Measurements from ENCODE around the gene SUPT3H. TPM values are rescaled to one million over a fixed set of nuclear protein-coding genes. Genes with fewer than 3 reads are reported as not detected.
"Not testable (repeated sequence)": the region's sequence is repeated elsewhere in the genome, so short reads cannot be mapped to it uniquely, and the experiment has no call there.

The SUPT3H gene
- total RNA-seq, 3 donors from 2014 or later, result 6.9 to 15.1 (median 13.6) TPM

- Histone ChIP-seq H3K27ac (no peak overlapping the region), H3K9me3 (peaks cover 0 to 6% of the 10 kb centered on the region in 2 donors), H3K36me3 (no peaks in the 10 kb centered on the region), H3K4me1 (no peaks in the 10 kb centered on the region), H3K4me3 (no peak overlapping the region), H3K27me3 (no peaks in the 10 kb centered on the region)
- TF ChIP-seq CTCF (IDR thresholded peaks at IDR 0.05) (no peak), POLR2AphosphoS5 (IDR thresholded peaks at IDR 0.05) (no peak), POLR2A (IDR thresholded peaks at IDR 0.05) (no peak)
- no peak for DNase-seq (ENCODE audit: low spot score in 2 of 2)
- intact Hi-C loops (cut with DNase I; ENCODE audit: low total_unique reads), result no loop called here
These were observed 481.0 kb downstream of the SUPT3H start for GRCh38 chr6:44896701-44897100.

DNA sequence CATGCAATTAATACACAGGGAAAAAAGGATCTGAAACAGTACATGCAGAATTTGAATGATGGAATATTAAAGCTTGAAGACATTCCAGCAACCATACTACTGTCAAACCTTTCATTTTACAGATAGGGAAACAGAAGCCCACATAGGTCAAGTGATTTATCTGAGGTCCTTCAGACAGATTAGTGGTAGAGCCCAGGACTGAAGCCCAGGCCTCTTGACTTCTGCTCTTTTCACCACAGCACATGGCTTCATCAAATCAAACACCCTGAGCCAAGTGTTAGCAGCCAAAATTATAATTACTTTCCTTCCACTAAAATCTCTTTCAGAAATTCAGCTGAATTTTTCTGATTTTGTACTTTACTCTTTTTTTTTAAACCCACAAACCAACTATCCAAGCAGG, 485.2 kb downstream of the SUPT3H start:
- DNase-seq (ENCODE audit: low spot score in 2 of 2), result no peak
- TF ChIP-seq POLR2A (IDR thresholded peaks at IDR 0.05) (no peak), CTCF (IDR thresholded peaks at IDR 0.05) (no peak), POLR2AphosphoS5 (IDR thresholded peaks at IDR 0.05) (no peak)
- H3K27me3 ChIP-seq, result no peaks in the 10 kb centered on the region
- no peaks in the 10 kb centered on the region for H3K4me1 ChIP-seq
- no peak overlapping the region for H3K27ac ChIP-seq
- H3K9me3 ChIP-seq, result no peaks in the 10 kb centered on the region
- intact Hi-C loops (cut with DNase I; ENCODE audit: low total_unique reads), result no loop called here
- no peaks in the 10 kb centered on the region for H3K36me3 ChIP-seq
- H3K4me3 ChIP-seq, result no peak overlapping the region

DNA sequence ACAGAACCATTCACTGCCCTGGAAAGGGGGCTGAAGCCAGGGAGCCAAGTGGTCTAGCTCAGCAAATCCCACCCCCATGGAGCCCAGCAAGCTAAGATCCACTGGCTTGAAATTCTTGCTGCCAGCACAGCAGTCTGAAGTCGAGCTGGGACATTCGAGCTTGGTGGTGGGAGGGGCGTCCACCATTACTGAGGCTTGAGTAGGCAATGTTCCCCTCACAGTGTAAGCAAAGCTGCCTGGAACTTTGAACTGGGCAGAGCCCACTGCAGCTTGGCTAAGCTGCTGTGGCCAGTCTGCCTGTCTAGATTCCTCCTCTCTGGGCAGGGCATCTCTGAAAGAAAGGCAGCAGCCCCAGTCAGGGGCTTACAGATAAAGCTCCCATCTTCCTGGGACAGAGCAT, 498.7 kb downstream of the SUPT3H start:
- intact Hi-C loops (cut with DNase I; ENCODE audit: low total_unique reads); H3K27me3 ChIP-seq; H3K9me3 ChIP-seq; H3K4me1 ChIP-seq; H3K4me3 ChIP-seq; DNase-seq (ENCODE audit: low spot score in 2 of 2); H3K27ac ChIP-seq; H3K36me3 ChIP-seq: not testable (repeated sequence)

DNA sequence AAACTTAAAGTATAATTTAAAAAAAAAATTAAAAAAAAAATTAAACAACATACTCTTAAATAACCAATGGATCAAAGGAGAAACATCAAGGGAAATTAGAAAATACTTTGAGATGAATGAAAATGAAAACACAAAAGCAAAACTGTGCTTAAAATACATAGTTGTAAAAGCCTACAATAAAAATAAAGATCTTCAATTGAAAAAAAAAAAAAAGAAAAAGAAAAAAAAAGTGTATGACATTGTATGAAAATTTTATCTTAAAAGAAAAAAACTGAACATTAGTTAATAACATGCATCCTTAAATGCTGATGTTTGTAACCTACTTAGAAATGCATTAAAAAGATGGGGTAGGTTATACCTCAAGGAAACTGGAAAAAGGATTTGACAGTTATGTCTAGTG, 501.1 kb downstream of the SUPT3H start:
- H3K4me3 ChIP-seq; H3K9me3 ChIP-seq; H3K27me3 ChIP-seq; intact Hi-C loops (cut with DNase I; ENCODE audit: low total_unique reads); H3K36me3 ChIP-seq; H3K27ac ChIP-seq; H3K4me1 ChIP-seq; DNase-seq (ENCODE audit: low spot score in 2 of 2): not testable (repeated sequence)

- TF ChIP-seq POLR2A (IDR thresholded peaks at IDR 0.05) (no peak), CTCF (IDR thresholded peaks at IDR 0.05) (no peak), POLR2AphosphoS5 (IDR thresholded peaks at IDR 0.05) (no peak)
- peaks cover 0 to 10% of the 10 kb centered on the region in 2 donors for H3K9me3 ChIP-seq
These were observed 508.3 kb downstream of the SUPT3H start for GRCh38 chr6:44869321-44869897.

DNA sequence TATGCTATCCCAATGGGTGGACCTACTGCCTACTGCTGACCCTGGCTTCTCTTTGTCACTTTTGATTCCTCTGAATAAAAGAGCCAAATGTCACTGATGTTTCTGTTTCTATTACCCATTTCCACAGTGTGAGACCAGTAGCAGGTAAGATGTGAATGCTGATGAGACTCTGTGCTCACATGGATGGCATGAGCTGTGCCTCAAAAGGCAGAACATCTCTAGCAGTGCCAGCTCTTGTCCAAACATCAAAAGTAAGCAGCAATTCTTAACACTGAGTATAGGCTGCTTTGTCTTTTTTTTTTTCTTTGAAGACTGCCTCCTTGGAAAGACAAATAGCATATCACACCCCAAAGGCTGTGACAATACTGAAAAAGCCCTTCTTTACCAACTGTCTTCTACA, 508.8 kb downstream of the SUPT3H start:
- H3K4me1 ChIP-seq, result no peaks in the 10 kb centered on the region
- no peaks in the 10 kb centered on the region for H3K27me3 ChIP-seq
- TF ChIP-seq POLR2AphosphoS5 (IDR thresholded peaks at IDR 0.05), result no peak
- TF ChIP-seq POLR2A (IDR thresholded peaks at IDR 0.05), result no peak
- TF ChIP-seq CTCF (IDR thresholded peaks at IDR 0.05), result no peak
- no peak overlapping the region for H3K27ac ChIP-seq
- H3K36me3 ChIP-seq, result no peaks in the 10 kb centered on the region
- peaks cover 0 to 10% of the 10 kb centered on the region in 2 donors for H3K9me3 ChIP-seq
- DNase-seq (ENCODE audit: low spot score in 2 of 2), result no peak
- no peak overlapping the region for H3K4me3 ChIP-seq
- intact Hi-C loops (cut with DNase I; ENCODE audit: low total_unique reads), result no loop called here

More at GRCh38 chr6:44869321-44869897, 508.3 kb downstream of the SUPT3H start:
- DNase-seq (ENCODE audit: low spot score in 2 of 2), result no peak
- Histone ChIP-seq H3K36me3 (no peaks in the 10 kb centered on the region), H3K27me3 (no peaks in the 10 kb centered on the region), H3K4me3 (no peak overlapping the region), H3K4me1 (no peaks in the 10 kb centered on the region), H3K27ac (no peak overlapping the region)
- intact Hi-C loops (cut with DNase I; ENCODE audit: low total_unique reads), result no loop called here

Data from breast epithelium (tissue), 4 donors.